GM23338 (cell line): Measurements from ENCODE around the gene ETHE1. TPM values are rescaled to one million over a fixed set of nuclear protein-coding genes. Genes with fewer than 3 reads are reported as not detected.

Source experiments
- ATAC-seq: fragments of 200-7000 bp; cut with Tn5 transposase; 3 replicates; pipeline ENCODE4 v1.9.1; 2020
- DNase-seq: peaks from one replicate; pipeline ENCODE4 v3.0.0-alpha.2; 2015; ENCODE audit warnings: low spot score
- H2AFZ ChIP-seq: fragments of 200-600 bp; sonication (generic); 2 replicates; pipeline ENCODE4 v1.8.0; 2016; ENCODE audit warnings: antibody characterized with exemption, mild to moderate bottlenecking, moderate library complexity
- H3F3A ChIP-seq: fragments of 200-600 bp; sonication (generic); replicated peaks from 2 replicates; pipeline ENCODE4 v1.8.0; 2017; ENCODE audit warnings: antibody characterized with exemption, mixed run types, low read depth
- H3K27ac ChIP-seq: fragments of 200-600 bp; sonication (generic); 2 replicates; pipeline ENCODE4 v1.6.1; 2016; ENCODE audit warnings: low read depth
- H3K27me3 ChIP-seq: fragments of 200-600 bp; sonication (generic); 2 replicates; pipeline ENCODE4 v1.8.0; 2016; ENCODE audit warnings: mild to moderate bottlenecking, mixed run types, moderate library complexity; ENCODE audit not compliant: insufficient read depth
- H3K36me3 ChIP-seq: fragments of 200-600 bp; sonication (generic); 2 replicates; pipeline ENCODE4 v1.8.0; 2016; ENCODE audit warnings: mild to moderate bottlenecking; ENCODE audit not compliant: insufficient read depth
- H3K4me1 ChIP-seq: fragments of 200-600 bp; sonication (generic); 2 replicates; pipeline ENCODE4 v1.8.0; 2016; ENCODE audit warnings: mild to moderate bottlenecking, moderate library complexity; ENCODE audit not compliant: insufficient read depth
- H3K4me2 ChIP-seq: fragments of 200-600 bp; sonication (generic); 2 replicates; pipeline ENCODE4 v1.7.1; 2017; ENCODE audit warnings: mixed run types
- H3K4me3 ChIP-seq: fragments of 200-600 bp; sonication (generic); 2 replicates; pipeline ENCODE4 v1.6.1; 2016; ENCODE audit warnings: mixed run types
- H3K79me2 ChIP-seq: fragments of 200-600 bp; sonication (generic); replicated peaks from 2 replicates; pipeline ENCODE4 v1.8.0; 2017; ENCODE audit warnings: mild to moderate bottlenecking; ENCODE audit not compliant: insufficient read depth
- H3K9me2 ChIP-seq: fragments of 200-600 bp; sonication (generic); 2 replicates; pipeline ENCODE4 v1.8.0; 2017; ENCODE audit not compliant: insufficient read depth
- H4K20me1 ChIP-seq: fragments of 200-600 bp; sonication (generic); replicated peaks from 2 replicates; pipeline ENCODE4 v1.8.0; 2017; ENCODE audit warnings: mild to moderate bottlenecking; ENCODE audit not compliant: insufficient read depth
- H3K27ac Mint-ChIP-seq: 2 replicates; pipeline ENCODE4 v1.8.0; 2020; ENCODE audit warnings: inconsistent platforms, mild to moderate bottlenecking, moderate library complexity, mixed read lengths
- H3K27me3 Mint-ChIP-seq: 3 replicates; pipeline ENCODE4 v1.8.0; 2022; ENCODE audit warnings: low read depth, mild to moderate bottlenecking, moderate library complexity, mixed read lengths, inconsistent platforms; ENCODE audit not compliant: insufficient read depth, poor library complexity
- H3K36me3 Mint-ChIP-seq: 3 replicates; pipeline ENCODE4 v1.8.0; 2021; ENCODE audit warnings: low read depth, mild to moderate bottlenecking, inconsistent platforms, moderate library complexity, mixed read lengths
- H3K4me1 Mint-ChIP-seq: 3 replicates; pipeline ENCODE4 v1.8.0; 2020; ENCODE audit warnings: mild to moderate bottlenecking, inconsistent platforms, mixed read lengths
- H3K4me3 Mint-ChIP-seq: 3 replicates; pipeline ENCODE4 v1.8.0; 2021; ENCODE audit warnings: moderate library complexity, mild to moderate bottlenecking, inconsistent platforms, mixed read lengths
- H3K9me3 Mint-ChIP-seq: 3 replicates; pipeline ENCODE4 v1.8.0; 2020; ENCODE audit warnings: moderate library complexity, mild to moderate bottlenecking, inconsistent platforms, mixed read lengths
- CREB1 ChIP-seq: fragments of 250-450 bp; sonication (Bioruptor Pico); IDR thresholded peaks from 2 replicates; pipeline ENCODE4 v1.5.0; 2020; ENCODE audit warnings: low read depth, mild to moderate bottlenecking, moderate library complexity
- ETS1 ChIP-seq: IDR thresholded peaks from 2 replicates; pipeline ENCODE4 v1.6.1; 2016; ENCODE audit warnings: antibody characterized with exemption
- EZH2 ChIP-seq: fragments of 200-600 bp; sonication (generic); IDR thresholded peaks from one replicate; pipeline ENCODE4 v1.8.0; 2017; ENCODE audit warnings: antibody characterized with exemption, mild to moderate bottlenecking, low read depth; ENCODE audit not compliant: unreplicated experiment
- EZH2phosphoT487 ChIP-seq: fragments of 200-600 bp; sonication (generic); IDR thresholded peaks from one replicate; pipeline ENCODE4 v1.8.1; 2018; ENCODE audit warnings: antibody characterized with exemption; ENCODE audit not compliant: unreplicated experiment
- JUNB ChIP-seq: IDR thresholded peaks from one replicate; pipeline ENCODE4 v1.6.1; 2016; ENCODE audit warnings: antibody characterized with exemption; ENCODE audit not compliant: unreplicated experiment
- NANOG ChIP-seq: IDR thresholded peaks from 2 replicates; pipeline ENCODE4 v1.6.1; 2016; ENCODE audit warnings: antibody characterized with exemption, borderline replicate concordance
- POLR2AphosphoS5 ChIP-seq: IDR thresholded peaks from 2 replicates; pipeline ENCODE4 v1.6.1; 2016; ENCODE audit warnings: antibody characterized with exemption, low read depth
- STAT1 ChIP-seq: IDR thresholded peaks from one replicate; pipeline ENCODE4 v1.6.1; 2016; ENCODE audit warnings: antibody characterized with exemption; ENCODE audit not compliant: unreplicated experiment
- ZNF114 ChIP-seq: fragments of 250-450 bp; sonication (Bioruptor Pico); IDR thresholded peaks from 2 replicates; pipeline ENCODE4 v1.5.0; 2020; ENCODE audit warnings: mild to moderate bottlenecking, moderate library complexity
- ZNF331 ChIP-seq: fragments of 250-450 bp; sonication (Bioruptor Pico); IDR thresholded peaks from 2 replicates; pipeline ENCODE4 v1.5.0; 2020; ENCODE audit warnings: low read depth, mild to moderate bottlenecking, moderate library complexity
- polyA plus RNA-seq: library from polyadenylated mRNA; unstranded; fragments of >200 nt; fragmentation: Nextera tagmentation; extraction: Ambion mirVana; gene quantifications from 2 replicates; pipeline ENCODE4 v1.2.1, GENCODE V29; 2016
- total RNA-seq: library from RNA; depleted of rRNA; stranded (reverse); fragments of >200 nt; shearing (Covaris generic); gene quantifications from 2 replicates; pipeline ENCODE4 v1.2.3, GENCODE V29; 2014
- TF ChIP-seq, protein P1 (sequence below): IDR thresholded peaks from one replicate; pipeline ENCODE4 v1.6.1; 2018; ENCODE audit warnings: antibody characterized with exemption; ENCODE audit not compliant: unreplicated experiment
- TF ChIP-seq, protein P2 (sequence below): fragments of 250-450 bp; sonication (Bioruptor Pico); IDR thresholded peaks from 2 replicates; pipeline ENCODE4 v1.5.0; 2020; ENCODE audit warnings: mild to moderate bottlenecking, moderate library complexity
- TF ChIP-seq, protein P3 (sequence below), 2 experiments: fragments of 200-600 bp in 1 of 2; sonication (generic) in 1 of 2; conservative IDR thresholded peaks; 2 replicates each; pipeline versions ENCODE4 v1.5.1 to v1.6.1; 2016 to 2017; ENCODE audit warnings: antibody characterized with exemption in 2 of 2, low read depth in 2 of 2, mild to moderate bottlenecking in 2 of 2, moderate library complexity in 1 of 2

The ETHE1 gene
- total and polyA plus RNA-seq, 2 experiments from 2014 or later: 11.1 to 25.5 TPM

DNA sequence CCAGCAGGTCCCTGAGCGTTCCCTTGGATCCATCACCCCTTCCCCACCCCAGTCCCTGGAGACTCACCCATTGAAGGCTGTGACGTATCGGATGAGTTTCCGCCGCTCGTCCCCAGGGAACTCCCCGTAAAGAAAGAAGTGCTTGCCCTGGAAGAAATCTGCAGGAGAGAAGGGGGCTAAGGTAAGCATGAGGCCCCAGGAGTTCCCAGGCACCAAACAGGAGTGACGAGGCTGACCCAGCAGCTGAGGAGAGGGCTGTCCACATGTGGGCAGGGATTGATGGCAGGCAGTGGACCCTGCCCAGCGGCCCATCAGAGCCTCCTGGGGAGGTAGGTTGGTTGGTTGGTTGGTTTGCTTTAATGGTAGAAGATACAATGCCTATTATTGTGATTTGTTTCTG lies 17.1 kb upstream of the ETHE1 start:
- Histone ChIP-seq H3K4me1 (no peaks in the 10 kb centered on the region), H3K27ac (no peak overlapping the region), H3K4me2 (no peak overlapping the region), H3K9me2 (no peaks in the 10 kb centered on the region), H3K36me3 (peaks cover 5% of the 10 kb centered on the region), H2AFZ (no peak overlapping the region), H3F3A (no peaks in the 10 kb centered on the region), H4K20me1 (no peaks in the 10 kb centered on the region), H3K79me2 (no peaks in the 10 kb centered on the region), H3K4me3 (no peak overlapping the region), H3K27me3 (no peaks in the 10 kb centered on the region)
- Mint-ChIP-seq H3K4me1 (no peaks in the 10 kb centered on the region), H3K27ac (no peak overlapping the region), H3K36me3 (peaks cover 70% of the 10 kb centered on the region), H3K4me3 (no peak overlapping the region), H3K9me3 (peaks cover 15% of the 10 kb centered on the region), H3K27me3 (peaks cover 1% of the 10 kb centered on the region)
- DNase-seq (no peak), ATAC-seq (no peak)
- TF ChIP-seq STAT1: no peak
- no peak for TF ChIP-seq EZH2phosphoT487
- no peak for TF ChIP-seq CREB1 (CRISPR knock-in tag)
- no peak for TF ChIP-seq POLR2AphosphoS5
- no peak for TF ChIP-seq NANOG
- no peak for TF ChIP-seq ZNF114 (CRISPR knock-in tag)
- TF ChIP-seq EZH2: no peak
- TF ChIP-seq ZNF331 (CRISPR knock-in tag): no peak
- TF ChIP-seq, protein P1, sequence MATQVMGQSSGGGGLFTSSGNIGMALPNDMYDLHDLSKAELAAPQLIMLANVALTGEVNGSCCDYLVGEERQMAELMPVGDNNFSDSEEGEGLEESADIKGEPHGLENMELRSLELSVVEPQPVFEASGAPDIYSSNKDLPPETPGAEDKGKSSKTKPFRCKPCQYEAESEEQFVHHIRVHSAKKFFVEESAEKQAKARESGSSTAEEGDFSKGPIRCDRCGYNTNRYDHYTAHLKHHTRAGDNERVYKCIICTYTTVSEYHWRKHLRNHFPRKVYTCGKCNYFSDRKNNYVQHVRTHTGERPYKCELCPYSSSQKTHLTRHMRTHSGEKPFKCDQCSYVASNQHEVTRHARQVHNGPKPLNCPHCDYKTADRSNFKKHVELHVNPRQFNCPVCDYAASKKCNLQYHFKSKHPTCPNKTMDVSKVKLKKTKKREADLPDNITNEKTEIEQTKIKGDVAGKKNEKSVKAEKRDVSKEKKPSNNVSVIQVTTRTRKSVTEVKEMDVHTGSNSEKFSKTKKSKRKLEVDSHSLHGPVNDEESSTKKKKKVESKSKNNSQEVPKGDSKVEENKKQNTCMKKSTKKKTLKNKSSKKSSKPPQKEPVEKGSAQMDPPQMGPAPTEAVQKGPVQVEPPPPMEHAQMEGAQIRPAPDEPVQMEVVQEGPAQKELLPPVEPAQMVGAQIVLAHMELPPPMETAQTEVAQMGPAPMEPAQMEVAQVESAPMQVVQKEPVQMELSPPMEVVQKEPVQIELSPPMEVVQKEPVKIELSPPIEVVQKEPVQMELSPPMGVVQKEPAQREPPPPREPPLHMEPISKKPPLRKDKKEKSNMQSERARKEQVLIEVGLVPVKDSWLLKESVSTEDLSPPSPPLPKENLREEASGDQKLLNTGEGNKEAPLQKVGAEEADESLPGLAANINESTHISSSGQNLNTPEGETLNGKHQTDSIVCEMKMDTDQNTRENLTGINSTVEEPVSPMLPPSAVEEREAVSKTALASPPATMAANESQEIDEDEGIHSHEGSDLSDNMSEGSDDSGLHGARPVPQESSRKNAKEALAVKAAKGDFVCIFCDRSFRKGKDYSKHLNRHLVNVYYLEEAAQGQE: no peak
- no peak for TF ChIP-seq JUNB
- no peak for TF ChIP-seq ETS1
- TF ChIP-seq, protein P2, sequence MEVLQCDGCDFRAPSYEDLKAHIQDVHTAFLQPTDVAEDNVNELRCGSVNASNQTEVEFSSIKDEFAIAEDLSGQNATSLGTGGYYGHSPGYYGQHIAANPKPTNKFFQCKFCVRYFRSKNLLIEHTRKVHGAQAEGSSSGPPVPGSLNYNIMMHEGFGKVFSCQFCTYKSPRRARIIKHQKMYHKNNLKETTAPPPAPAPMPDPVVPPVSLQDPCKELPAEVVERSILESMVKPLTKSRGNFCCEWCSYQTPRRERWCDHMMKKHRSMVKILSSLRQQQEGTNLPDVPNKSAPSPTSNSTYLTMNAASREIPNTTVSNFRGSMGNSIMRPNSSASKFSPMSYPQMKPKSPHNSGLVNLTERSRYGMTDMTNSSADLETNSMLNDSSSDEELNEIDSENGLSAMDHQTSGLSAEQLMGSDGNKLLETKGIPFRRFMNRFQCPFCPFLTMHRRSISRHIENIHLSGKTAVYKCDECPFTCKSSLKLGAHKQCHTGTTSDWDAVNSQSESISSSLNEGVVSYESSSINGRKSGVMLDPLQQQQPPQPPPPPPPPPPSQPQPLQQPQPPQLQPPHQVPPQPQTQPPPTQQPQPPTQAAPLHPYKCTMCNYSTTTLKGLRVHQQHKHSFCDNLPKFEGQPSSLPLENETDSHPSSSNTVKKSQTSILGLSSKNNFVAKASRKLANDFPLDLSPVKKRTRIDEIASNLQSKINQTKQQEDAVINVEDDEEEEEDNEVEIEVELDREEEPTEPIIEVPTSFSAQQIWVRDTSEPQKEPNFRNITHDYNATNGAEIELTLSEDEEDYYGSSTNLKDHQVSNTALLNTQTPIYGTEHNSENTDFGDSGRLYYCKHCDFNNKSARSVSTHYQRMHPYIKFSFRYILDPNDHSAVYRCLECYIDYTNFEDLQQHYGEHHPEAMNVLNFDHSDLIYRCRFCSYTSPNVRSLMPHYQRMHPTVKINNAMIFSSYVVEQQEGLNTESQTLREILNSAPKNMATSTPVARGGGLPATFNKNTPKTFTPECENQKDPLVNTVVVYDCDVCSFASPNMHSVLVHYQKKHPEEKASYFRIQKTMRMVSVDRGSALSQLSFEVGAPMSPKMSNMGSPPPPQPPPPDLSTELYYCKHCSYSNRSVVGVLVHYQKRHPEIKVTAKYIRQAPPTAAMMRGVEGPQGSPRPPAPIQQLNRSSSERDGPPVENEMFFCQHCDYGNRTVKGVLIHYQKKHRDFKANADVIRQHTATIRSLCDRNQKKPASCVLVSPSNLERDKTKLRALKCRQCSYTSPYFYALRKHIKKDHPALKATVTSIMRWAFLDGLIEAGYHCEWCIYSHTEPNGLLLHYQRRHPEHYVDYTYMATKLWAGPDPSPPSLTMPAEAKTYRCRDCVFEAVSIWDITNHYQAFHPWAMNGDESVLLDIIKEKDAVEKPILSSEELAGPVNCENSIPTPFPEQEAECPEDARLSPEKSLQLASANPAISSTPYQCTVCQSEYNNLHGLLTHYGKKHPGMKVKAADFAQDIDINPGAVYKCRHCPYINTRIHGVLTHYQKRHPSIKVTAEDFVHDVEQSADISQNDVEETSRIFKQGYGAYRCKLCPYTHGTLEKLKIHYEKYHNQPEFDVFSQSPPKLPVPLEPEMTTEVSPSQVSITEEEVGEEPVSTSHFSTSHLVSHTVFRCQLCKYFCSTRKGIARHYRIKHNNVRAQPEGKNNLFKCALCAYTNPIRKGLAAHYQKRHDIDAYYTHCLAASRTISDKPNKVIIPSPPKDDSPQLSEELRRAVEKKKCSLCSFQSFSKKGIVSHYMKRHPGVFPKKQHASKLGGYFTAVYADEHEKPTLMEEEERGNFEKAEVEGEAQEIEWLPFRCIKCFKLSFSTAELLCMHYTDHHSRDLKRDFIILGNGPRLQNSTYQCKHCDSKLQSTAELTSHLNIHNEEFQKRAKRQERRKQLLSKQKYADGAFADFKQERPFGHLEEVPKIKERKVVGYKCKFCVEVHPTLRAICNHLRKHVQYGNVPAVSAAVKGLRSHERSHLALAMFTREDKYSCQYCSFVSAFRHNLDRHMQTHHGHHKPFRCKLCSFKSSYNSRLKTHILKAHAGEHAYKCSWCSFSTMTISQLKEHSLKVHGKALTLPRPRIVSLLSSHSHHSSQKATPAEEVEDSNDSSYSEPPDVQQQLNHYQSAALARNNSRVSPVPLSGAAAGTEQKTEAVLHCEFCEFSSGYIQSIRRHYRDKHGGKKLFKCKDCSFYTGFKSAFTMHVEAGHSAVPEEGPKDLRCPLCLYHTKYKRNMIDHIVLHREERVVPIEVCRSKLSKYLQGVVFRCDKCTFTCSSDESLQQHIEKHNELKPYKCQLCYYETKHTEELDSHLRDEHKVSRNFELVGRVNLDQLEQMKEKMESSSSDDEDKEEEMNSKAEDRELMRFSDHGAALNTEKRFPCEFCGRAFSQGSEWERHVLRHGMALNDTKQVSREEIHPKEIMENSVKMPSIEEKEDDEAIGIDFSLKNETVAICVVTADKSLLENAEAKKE (CRISPR knock-in tag): no peak
- TF ChIP-seq, protein P3, sequence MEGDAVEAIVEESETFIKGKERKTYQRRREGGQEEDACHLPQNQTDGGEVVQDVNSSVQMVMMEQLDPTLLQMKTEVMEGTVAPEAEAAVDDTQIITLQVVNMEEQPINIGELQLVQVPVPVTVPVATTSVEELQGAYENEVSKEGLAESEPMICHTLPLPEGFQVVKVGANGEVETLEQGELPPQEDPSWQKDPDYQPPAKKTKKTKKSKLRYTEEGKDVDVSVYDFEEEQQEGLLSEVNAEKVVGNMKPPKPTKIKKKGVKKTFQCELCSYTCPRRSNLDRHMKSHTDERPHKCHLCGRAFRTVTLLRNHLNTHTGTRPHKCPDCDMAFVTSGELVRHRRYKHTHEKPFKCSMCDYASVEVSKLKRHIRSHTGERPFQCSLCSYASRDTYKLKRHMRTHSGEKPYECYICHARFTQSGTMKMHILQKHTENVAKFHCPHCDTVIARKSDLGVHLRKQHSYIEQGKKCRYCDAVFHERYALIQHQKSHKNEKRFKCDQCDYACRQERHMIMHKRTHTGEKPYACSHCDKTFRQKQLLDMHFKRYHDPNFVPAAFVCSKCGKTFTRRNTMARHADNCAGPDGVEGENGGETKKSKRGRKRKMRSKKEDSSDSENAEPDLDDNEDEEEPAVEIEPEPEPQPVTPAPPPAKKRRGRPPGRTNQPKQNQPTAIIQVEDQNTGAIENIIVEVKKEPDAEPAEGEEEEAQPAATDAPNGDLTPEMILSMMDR (conservative IDR thresholded peaks at IDR 0.05; ENCODE audit: low read depth in 2 of 2): no peak
